ENCODE measurements around the gene NHERF1.

- TF ChIP-seq POLR2A (IDR thresholded peaks at IDR 0.05; ENCODE audit: low read length) (no peak), GATA1 (IDR thresholded peaks at IDR 0.05; ENCODE audit: low read depth, low read length) (no peak)
Measured at GRCh38 chr17:74815550-74816370, 67.3 kb downstream of the NHERF1 start.
